ENCODE results near the gene CMTM7. TPM values are rescaled to one million over a fixed set of nuclear protein-coding genes. Genes with fewer than 3 reads are reported as not detected.

Gene CMTM7
- total and polyA plus RNA-seq, 2 experiments from 2014 or later: 32.2 to 93.6 TPM

DNA sequence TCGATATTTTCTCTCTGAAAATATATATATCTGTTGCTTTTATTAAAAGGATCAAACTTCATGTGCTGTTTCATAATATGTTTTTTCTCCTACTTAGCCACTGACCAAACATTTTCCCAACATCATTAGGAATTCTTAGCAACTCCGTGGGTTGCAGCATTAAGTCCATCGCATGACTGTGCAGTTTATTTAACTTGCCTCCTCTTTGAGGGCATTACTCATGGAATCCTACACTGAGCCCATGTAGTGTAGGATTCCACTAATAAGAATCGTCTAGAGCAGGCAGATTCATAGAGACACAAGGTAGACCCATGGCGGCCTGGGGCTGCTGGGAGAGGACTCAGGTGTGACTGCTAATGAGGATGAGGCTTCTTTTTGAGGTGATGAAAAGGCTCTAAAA, 61.7 kb downstream of the CMTM7 start (continued):
- TF ChIP-seq, protein P1, sequence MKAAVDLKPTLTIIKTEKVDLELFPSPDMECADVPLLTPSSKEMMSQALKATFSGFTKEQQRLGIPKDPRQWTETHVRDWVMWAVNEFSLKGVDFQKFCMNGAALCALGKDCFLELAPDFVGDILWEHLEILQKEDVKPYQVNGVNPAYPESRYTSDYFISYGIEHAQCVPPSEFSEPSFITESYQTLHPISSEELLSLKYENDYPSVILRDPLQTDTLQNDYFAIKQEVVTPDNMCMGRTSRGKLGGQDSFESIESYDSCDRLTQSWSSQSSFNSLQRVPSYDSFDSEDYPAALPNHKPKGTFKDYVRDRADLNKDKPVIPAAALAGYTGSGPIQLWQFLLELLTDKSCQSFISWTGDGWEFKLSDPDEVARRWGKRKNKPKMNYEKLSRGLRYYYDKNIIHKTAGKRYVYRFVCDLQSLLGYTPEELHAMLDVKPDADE (IDR thresholded peaks at IDR 0.05): no peak
- no peak for TF ChIP-seq POLR2AphosphoS5 (IDR thresholded peaks at IDR 0.05; ENCODE audit: low read depth)
- TF ChIP-seq EZH2 (IDR thresholded peaks at IDR 0.05; ENCODE audit: low read depth, unreplicated experiment): no peak

DNA sequence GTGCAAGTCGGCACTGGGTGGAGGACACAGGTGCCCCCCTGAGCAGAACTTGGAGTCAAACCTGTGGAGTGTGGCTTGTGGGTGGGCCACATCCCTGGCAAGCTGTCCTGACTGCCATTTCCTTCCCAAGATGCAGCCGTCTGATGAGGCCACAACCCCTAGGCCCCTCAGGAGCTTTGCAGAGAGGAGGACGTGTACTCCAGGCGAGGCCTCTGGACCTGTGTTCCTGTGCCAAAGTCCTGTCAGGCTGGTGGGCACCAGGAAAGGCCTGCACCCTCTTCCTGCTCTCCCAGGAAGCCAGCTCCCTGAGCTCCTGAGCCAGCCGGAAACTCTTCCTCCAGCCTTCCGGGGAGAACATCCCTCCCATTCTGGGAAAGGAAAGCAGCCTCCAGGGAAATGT, 62.5 kb downstream of the CMTM7 start:
- Histone ChIP-seq H4K20me1 (replicated peaks; ENCODE audit: insufficient read depth) (no peaks in the 10 kb centered on the region), H3K79me2 (replicated peaks; ENCODE audit: insufficient read depth) (no peaks in the 10 kb centered on the region), H3K4me1 (ENCODE audit: insufficient read depth) (peaks cover 3% of the 10 kb centered on the region; the same call in 1 of the 2 replicates), H3K4me3 (no peak overlapping the region), H3K27me3 (ENCODE audit: insufficient read depth) (no peaks in the 10 kb centered on the region), H2AFZ (no peak overlapping the region), H3K9me2 (ENCODE audit: insufficient read depth) (no peaks in the 10 kb centered on the region), H3K4me2 (no peak overlapping the region), H3F3A (replicated peaks; ENCODE audit: low read depth) (peaks cover 3% of the 10 kb centered on the region; the same call in 1 of the 2 replicates), H3K36me3 (ENCODE audit: insufficient read depth) (peaks cover 6% of the 10 kb centered on the region; the same call in 1 of the 2 replicates), H3K27ac (ENCODE audit: low read depth) (no peak overlapping the region)
- Mint-ChIP-seq H3K9me3 (no peaks in the 10 kb centered on the region), H3K4me3 (no peak overlapping the region), H3K4me1 (peaks cover 29% of the 10 kb centered on the region), H3K27me3 (ENCODE audit: insufficient read depth, low read depth, poor library complexity) (peaks cover 3% of the 10 kb centered on the region), H3K36me3 (ENCODE audit: low read depth) (peaks cover 3% of the 10 kb centered on the region; the same call in 1 of the 3 replicates), H3K27ac (no peak overlapping the region)
- DNase-seq (ENCODE audit: low spot score) (no peak), ATAC-seq (no peak)
- TF ChIP-seq STAT1 (IDR thresholded peaks at IDR 0.05; ENCODE audit: unreplicated experiment): no peak
- TF ChIP-seq NANOG (IDR thresholded peaks at IDR 0.05; ENCODE audit: borderline replicate concordance): no peak
- no peak for TF ChIP-seq EZH2phosphoT487 (IDR thresholded peaks at IDR 0.05; ENCODE audit: unreplicated experiment)
- no peak for TF ChIP-seq ZNF331 (CRISPR knock-in tag; IDR thresholded peaks at IDR 0.05; ENCODE audit: low read depth)
- no peak for TF ChIP-seq ZNF114 (CRISPR knock-in tag; IDR thresholded peaks at IDR 0.05)

- Histone ChIP-seq H3K9me2 (ENCODE audit: insufficient read depth) (no peaks in the 10 kb centered on the region), H3K4me1 (ENCODE audit: insufficient read depth) (peaks cover 11% of the 10 kb centered on the region), H3K79me2 (replicated peaks; ENCODE audit: insufficient read depth) (no peaks in the 10 kb centered on the region), H2AFZ (no peak overlapping the region), H3K4me3 (no peak overlapping the region), H4K20me1 (replicated peaks; ENCODE audit: insufficient read depth) (no peaks in the 10 kb centered on the region), H3F3A (replicated peaks; ENCODE audit: low read depth) (peaks cover 3% of the 10 kb centered on the region; the same call in 1 of the 2 replicates), H3K4me2 (no peak overlapping the region), H3K36me3 (ENCODE audit: insufficient read depth) (peaks cover 6% of the 10 kb centered on the region; the same call in 1 of the 2 replicates), H3K27ac (ENCODE audit: low read depth) (no peak overlapping the region), H3K27me3 (ENCODE audit: insufficient read depth) (no peaks in the 10 kb centered on the region)
- ATAC-seq: no peak
- H3K4me1 Mint-ChIP-seq: peaks cover 29% of the 10 kb centered on the region
- DNase-seq (ENCODE audit: low spot score): no peak
- H3K36me3 Mint-ChIP-seq (ENCODE audit: low read depth): peaks cover 3% of the 10 kb centered on the region; the same call in 1 of the 3 replicates
- peak overlapping the region; percentile 76; the same call in 1 of the 2 replicates for H3K27ac Mint-ChIP-seq
- peaks cover 3% of the 10 kb centered on the region for H3K27me3 Mint-ChIP-seq (ENCODE audit: insufficient read depth, low read depth, poor library complexity)
- no peaks in the 10 kb centered on the region for H3K9me3 Mint-ChIP-seq
- no peak overlapping the region for H3K4me3 Mint-ChIP-seq
- TF ChIP-seq CREB1 (CRISPR knock-in tag; IDR thresholded peaks at IDR 0.05; ENCODE audit: low read depth) (no peak), ZNF114 (CRISPR knock-in tag; IDR thresholded peaks at IDR 0.05) (no peak), ZNF331 (CRISPR knock-in tag; IDR thresholded peaks at IDR 0.05; ENCODE audit: low read depth) (no peak), JUNB (IDR thresholded peaks at IDR 0.05; ENCODE audit: unreplicated experiment) (no peak), EZH2 (IDR thresholded peaks at IDR 0.05; ENCODE audit: low read depth, unreplicated experiment) (no peak), STAT1 (IDR thresholded peaks at IDR 0.05; ENCODE audit: unreplicated experiment) (no peak), POLR2AphosphoS5 (IDR thresholded peaks at IDR 0.05; ENCODE audit: low read depth) (no peak), NANOG (IDR thresholded peaks at IDR 0.05; ENCODE audit: borderline replicate concordance) (no peak)
- TF ChIP-seq, protein P1 (IDR thresholded peaks at IDR 0.05): no peak
Observed at GRCh38 chr3:32454731-32455608, 63.3 kb downstream of the CMTM7 start.
